Measurements from ENCODE around the gene TRPM8.

The TRPM8 gene

DNA sequence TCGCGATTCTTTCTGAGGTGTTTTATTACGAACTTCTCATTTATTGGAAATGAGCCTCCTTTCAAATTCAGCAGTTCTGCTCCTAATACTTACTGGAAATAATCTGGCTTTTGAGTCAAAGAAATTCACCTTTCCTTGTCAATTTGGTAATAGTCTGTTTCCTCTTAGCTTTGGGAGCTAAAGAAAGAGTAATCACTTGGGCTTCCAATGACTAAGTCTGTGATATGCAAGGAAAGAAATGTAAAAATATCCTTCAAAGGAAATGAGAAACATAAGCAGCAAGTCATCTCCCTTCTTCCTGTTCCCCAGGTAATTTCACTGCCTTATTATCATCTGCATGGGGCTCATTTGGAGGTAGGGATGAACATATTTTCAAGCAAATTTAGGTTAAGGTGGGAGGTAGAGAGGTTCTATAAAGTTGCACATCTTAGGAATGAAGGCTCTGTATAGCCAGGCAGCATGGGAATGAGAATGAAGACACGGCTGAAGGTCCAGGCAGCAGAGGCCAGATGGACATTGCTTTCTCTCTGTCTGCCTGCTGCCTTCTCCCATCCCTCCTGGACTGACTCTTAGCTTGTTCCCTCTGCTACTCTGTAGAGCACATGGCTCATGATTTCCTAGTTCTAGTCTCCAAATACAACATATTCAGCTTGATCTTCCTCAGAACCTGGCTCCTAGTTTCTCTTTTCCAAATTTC is 134.3 kb downstream of the TRPM8 start:
- no peak for DNase-seq

DNA sequence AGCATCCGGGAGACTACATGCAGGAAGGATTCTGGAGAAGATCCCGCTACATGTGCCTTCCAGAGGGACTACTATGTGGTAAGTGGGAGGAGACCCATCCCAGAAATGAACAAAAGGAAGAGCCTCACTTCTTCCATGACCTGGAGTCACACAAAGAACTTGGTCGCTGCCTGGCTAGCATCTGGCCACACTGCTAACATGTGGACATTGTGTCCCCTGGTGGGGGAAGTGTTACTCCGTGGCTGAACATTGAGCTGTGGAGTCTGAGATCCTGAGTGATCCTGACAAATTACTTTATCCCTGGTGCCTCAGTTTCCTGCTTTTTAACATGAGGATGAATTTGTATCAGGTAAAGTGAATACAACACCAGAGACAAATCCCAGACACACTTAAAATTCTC is 141.7 kb downstream of the TRPM8 start:
- no peak for DNase-seq

DNA sequence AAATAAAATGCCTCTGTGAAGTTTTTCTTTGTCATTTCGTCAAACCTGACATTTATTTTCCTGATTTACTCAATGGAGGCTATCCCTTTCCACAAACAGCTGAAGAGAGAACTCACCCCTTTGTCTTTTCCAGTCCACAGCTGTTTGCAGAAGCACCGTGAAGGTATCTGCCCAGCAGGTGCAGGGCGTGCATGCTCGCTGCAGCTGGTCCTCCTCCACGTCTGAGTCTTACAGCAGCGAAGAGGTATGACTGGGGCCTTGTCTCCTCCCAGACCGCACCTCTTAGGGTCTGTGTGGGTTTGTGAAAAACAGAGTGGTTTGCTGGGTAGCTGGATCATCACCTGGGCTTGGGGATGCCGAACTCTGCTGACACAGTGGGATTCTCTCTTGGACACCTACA is 143.1 kb downstream of the TRPM8 start:
- no peak for DNase-seq

DNA sequence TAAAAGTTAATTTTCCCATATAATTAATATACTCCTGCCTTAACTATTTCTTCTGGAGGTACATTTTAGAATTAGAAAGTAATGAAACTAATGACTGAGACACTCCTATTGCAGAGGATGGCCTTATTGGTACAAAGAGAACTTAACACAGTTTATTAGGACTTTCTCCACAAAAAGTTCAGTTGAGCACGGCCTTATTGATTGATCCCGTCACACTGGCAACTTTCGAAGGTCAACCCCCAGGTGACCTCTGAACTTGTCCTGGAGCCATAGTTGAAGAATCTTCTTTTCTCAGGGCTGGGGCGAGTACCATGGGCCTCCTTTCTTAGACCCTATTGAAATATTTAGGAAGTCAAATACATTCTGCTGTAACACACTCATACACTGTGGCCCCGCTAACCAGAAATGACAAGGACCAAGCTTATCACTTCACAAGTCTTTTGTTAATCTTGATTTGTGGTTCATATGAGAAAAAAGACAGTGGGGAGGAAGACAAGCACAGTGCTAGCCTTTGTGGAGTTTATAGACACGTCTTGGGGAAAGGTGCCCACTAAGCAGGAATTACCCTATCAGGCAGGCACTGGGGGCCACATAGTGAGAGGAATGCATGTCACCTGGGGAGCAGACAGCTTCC is 144.6 kb downstream of the TRPM8 start:
- DNase-seq = no peak

DNA sequence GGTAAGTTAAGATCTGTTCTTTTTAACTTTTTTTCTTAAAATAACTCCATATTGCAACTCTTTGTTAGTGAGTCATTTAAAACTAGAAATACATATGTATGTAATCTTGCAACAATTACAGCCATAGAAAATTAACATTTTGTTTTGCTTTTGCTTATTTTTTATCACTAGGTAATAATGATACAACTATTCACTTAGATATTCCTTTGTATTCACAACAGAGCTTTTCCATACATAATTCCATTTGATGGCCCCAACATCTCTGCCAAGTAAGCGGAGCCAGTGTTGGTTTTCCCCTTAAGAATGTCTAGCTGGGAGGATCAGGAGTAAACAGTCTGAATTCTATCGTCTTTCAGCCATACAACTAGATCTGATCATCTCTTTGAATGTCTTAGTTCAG is 149.4 kb downstream of the TRPM8 start:
- DNase-seq = no peak

All from OCI-M1 (cell line).